ENCODE results near the gene PIK3CB.

Gene PIK3CB

GRCh38 chr3:138694287-138695007 is 140.3 kb downstream of the PIK3CB start (continued):
- TF ChIP-seq, protein P1, sequence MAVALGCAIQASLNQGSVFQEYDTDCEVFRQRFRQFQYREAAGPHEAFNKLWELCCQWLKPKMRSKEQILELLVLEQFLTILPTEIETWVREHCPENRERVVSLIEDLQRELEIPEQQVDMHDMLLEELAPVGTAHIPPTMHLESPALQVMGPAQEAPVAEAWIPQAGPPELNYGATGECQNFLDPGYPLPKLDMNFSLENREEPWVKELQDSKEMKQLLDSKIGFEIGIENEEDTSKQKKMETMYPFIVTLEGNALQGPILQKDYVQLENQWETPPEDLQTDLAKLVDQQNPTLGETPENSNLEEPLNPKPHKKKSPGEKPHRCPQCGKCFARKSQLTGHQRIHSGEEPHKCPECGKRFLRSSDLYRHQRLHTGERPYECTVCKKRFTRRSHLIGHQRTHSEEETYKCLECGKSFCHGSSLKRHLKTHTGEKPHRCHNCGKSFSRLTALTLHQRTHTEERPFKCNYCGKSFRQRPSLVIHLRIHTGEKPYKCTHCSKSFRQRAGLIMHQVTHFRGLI (tag by site-specific recombination; IDR thresholded peaks at IDR 0.05): no peak
- TF ChIP-seq, protein P2, sequence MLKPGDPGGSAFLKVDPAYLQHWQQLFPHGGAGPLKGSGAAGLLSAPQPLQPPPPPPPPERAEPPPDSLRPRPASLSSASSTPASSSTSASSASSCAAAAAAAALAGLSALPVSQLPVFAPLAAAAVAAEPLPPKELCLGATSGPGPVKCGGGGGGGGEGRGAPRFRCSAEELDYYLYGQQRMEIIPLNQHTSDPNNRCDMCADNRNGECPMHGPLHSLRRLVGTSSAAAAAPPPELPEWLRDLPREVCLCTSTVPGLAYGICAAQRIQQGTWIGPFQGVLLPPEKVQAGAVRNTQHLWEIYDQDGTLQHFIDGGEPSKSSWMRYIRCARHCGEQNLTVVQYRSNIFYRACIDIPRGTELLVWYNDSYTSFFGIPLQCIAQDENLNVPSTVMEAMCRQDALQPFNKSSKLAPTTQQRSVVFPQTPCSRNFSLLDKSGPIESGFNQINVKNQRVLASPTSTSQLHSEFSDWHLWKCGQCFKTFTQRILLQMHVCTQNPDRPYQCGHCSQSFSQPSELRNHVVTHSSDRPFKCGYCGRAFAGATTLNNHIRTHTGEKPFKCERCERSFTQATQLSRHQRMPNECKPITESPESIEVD (tag by site-specific recombination; IDR thresholded peaks at IDR 0.05): peak; percentile 93
- TF ChIP-seq ZNF202 (tag by site-specific recombination; IDR thresholded peaks at IDR 0.05; ENCODE audit: borderline replicate concordance) (no peak), TCF7L2 (IDR thresholded peaks at IDR 0.05; ENCODE audit: borderline replicate concordance, low read depth, low read length) (no peak), BCL11B (tag by site-specific recombination; IDR thresholded peaks at IDR 0.05; ENCODE audit: low read depth) (no peak), OSR2 (tag by site-specific recombination; IDR thresholded peaks at IDR 0.05) (peak; percentile 36; the same call in 1 of the 2 replicates), ZNF623 (tag by site-specific recombination; IDR thresholded peaks at IDR 0.05) (no peak), ZFP3 (tag by site-specific recombination; IDR thresholded peaks at IDR 0.05; ENCODE audit: low read depth) (no peak), KLF1 (tag by site-specific recombination; IDR thresholded peaks at IDR 0.05) (no peak), ZNF132 (tag by site-specific recombination; IDR thresholded peaks at IDR 0.05; ENCODE audit: borderline replicate concordance) (no peak), IKZF3 (tag by site-specific recombination; IDR thresholded peaks at IDR 0.05) (no peak), ZFP69B (tag by site-specific recombination; IDR thresholded peaks at IDR 0.05) (peak; percentile 81), HIC1 (tag by site-specific recombination; IDR thresholded peaks at IDR 0.05) (peak; percentile 48; the same call in 1 of the 2 replicates), ZNF354C (tag by site-specific recombination; IDR thresholded peaks at IDR 0.05; ENCODE audit: borderline replicate concordance, low read depth) (no peak), SP3 (tag by site-specific recombination; IDR thresholded peaks at IDR 0.05) (no peak), ZNF174 (tag by site-specific recombination; IDR thresholded peaks at IDR 0.05) (no peak), ZNF121 (tag by site-specific recombination; IDR thresholded peaks at IDR 0.05) (no peak), ZNF37A (tag by site-specific recombination; IDR thresholded peaks at IDR 0.05) (no peak), ZNF768 (tag by site-specific recombination; IDR thresholded peaks at IDR 0.05) (no peak), ZNF302 (tag by site-specific recombination; IDR thresholded peaks at IDR 0.05; ENCODE audit: low read depth) (no peak), ZNF280D (tag by site-specific recombination; IDR thresholded peaks at IDR 0.05) (peak; percentile 50; the same call in 1 of the 2 replicates), ZNF514 (tag by site-specific recombination; IDR thresholded peaks at IDR 0.05) (no peak), ZNF19 (tag by site-specific recombination; IDR thresholded peaks at IDR 0.05; ENCODE audit: low read depth) (no peak), HOXA7 (CRISPR knock-in tag; IDR thresholded peaks at IDR 0.05; ENCODE audit: borderline replicate concordance) (no peak), ZNF248 (tag by site-specific recombination; IDR thresholded peaks at IDR 0.05) (no peak)
- TF ChIP-seq, protein P3, sequence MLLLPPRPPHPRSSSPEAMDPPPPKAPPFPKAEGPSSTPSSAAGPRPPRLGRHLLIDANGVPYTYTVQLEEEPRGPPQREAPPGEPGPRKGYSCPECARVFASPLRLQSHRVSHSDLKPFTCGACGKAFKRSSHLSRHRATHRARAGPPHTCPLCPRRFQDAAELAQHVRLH (tag by site-specific recombination; IDR thresholded peaks at IDR 0.05): no peak
- TF ChIP-seq, protein P4, sequence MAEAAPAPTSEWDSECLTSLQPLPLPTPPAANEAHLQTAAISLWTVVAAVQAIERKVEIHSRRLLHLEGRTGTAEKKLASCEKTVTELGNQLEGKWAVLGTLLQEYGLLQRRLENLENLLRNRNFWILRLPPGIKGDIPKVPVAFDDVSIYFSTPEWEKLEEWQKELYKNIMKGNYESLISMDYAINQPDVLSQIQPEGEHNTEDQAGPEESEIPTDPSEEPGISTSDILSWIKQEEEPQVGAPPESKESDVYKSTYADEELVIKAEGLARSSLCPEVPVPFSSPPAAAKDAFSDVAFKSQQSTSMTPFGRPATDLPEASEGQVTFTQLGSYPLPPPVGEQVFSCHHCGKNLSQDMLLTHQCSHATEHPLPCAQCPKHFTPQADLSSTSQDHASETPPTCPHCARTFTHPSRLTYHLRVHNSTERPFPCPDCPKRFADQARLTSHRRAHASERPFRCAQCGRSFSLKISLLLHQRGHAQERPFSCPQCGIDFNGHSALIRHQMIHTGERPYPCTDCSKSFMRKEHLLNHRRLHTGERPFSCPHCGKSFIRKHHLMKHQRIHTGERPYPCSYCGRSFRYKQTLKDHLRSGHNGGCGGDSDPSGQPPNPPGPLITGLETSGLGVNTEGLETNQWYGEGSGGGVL (tag by site-specific recombination; IDR thresholded peaks at IDR 0.05): peak; percentile 51; the same call in 1 of the 2 replicates
- TF ChIP-seq, protein P5, sequence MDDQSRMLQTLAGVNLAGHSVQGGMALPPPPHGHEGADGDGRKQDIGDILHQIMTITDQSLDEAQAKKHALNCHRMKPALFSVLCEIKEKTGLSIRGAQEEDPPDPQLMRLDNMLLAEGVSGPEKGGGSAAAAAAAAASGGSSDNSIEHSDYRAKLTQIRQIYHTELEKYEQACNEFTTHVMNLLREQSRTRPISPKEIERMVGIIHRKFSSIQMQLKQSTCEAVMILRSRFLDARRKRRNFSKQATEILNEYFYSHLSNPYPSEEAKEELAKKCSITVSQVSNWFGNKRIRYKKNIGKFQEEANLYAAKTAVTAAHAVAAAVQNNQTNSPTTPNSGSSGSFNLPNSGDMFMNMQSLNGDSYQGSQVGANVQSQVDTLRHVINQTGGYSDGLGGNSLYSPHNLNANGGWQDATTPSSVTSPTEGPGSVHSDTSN (CRISPR knock-in tag; IDR thresholded peaks at IDR 0.05): no peak

Measured in HEK293 (cell line).